ENCODE data around the gene LIG1.
"Not testable (repeated sequence)": the region's sequence is repeated elsewhere in the genome, so short reads cannot be mapped to it uniquely, and the experiment has no call there.

LIG1 gene

GRCh38 chr19:48121909-48122371, 48.2 kb downstream of the LIG1 start:
- DNase-seq (ENCODE audit: low read depth, low spot score), result no peak

- DNase-seq (ENCODE audit: low read depth, low spot score), result no peak
Measured at GRCh38 chr19:48121066-48121465, 49.1 kb downstream of the LIG1 start.

- DNase-seq (ENCODE audit: low read depth, low spot score), result no peak
Measured at GRCh38 chr19:48120505-48120904, 49.6 kb downstream of the LIG1 start.

- DNase-seq (ENCODE audit: low read depth, low spot score), result no peak
Measured at GRCh38 chr19:48118131-48118517, 52.0 kb downstream of the LIG1 start.

GRCh38 chr19:48117515-48118130, 52.5 kb downstream of the LIG1 start:
- DNase-seq (ENCODE audit: low read depth, low spot score), result no peak

- DNase-seq (ENCODE audit: low read depth, low spot score), result no peak
Measured at GRCh38 chr19:48113190-48113917, 56.8 kb downstream of the LIG1 start.

- no peak for DNase-seq (ENCODE audit: low read depth, low spot score)
Measured at GRCh38 chr19:48111280-48111679, 58.9 kb downstream of the LIG1 start.

GRCh38 chr19:48110350-48110966, 59.7 kb downstream of the LIG1 start, which contains the start of gene PLA2G4C:
PLA2G4C (minus strand) TSS chr19:48110817; CDS start chr19:48106529, 4,288 bp downstream.
- DNase-seq (ENCODE audit: low read depth, low spot score), result peak; percentile 58

- no peak for DNase-seq (ENCODE audit: low read depth, low spot score)
Measured at GRCh38 chr19:48108997-48109782, 61.0 kb downstream of the LIG1 start.

GRCh38 chr19:48103922-48104321, 66.2 kb downstream of the LIG1 start:
- no peak for DNase-seq (ENCODE audit: low read depth, low spot score)

GRCh38 chr19:48102870-48103751, 67.0 kb downstream of the LIG1 start:
- no peak for DNase-seq (ENCODE audit: low read depth, low spot score)

GRCh38 chr19:48095612-48096175, 74.5 kb downstream of the LIG1 start:
- DNase-seq (ENCODE audit: low read depth, low spot score), result no peak

- DNase-seq (ENCODE audit: low read depth, low spot score), result no peak
Measured at GRCh38 chr19:48094855-48095203, 75.3 kb downstream of the LIG1 start.

GRCh38 chr19:48094129-48094854, 75.9 kb downstream of the LIG1 start:
- no peak for DNase-seq (ENCODE audit: low read depth, low spot score)

- DNase-seq (ENCODE audit: low read depth, low spot score), result peak; percentile 67
Measured at GRCh38 chr19:48091111-48091718, 78.9 kb downstream of the LIG1 start.

- DNase-seq (ENCODE audit: low read depth, low spot score), result no peak
Measured at GRCh38 chr19:48090281-48090802, 79.8 kb downstream of the LIG1 start.

GRCh38 chr19:48088991-48089390, 81.2 kb downstream of the LIG1 start:
- not testable (repeated sequence) for DNase-seq (ENCODE audit: low read depth, low spot score)

GRCh38 chr19:48085904-48086864, 84.0 kb downstream of the LIG1 start:
- DNase-seq (ENCODE audit: low read depth, low spot score), result no peak
